Testis (tissue), 2 donors: ENCODE results near the gene ZNF217.

Experiments used
- POLR2A ChIP-seq: fragments of 450-650 bp; IDR thresholded peaks from one replicate; pipeline ENCODE4 v1.6.1; 2017; ENCODE audit warnings: antibody characterized with exemption, mild to moderate bottlenecking, moderate library complexity
- TF ChIP-seq, protein P1 (sequence below), 3 experiments: fragments of 450-650 bp in 2 of 3; fragments of 200-600 bp in 1 of 3; sonication (generic) in 1 of 3; IDR thresholded peaks; one replicate each; pipeline ENCODE4 v1.5.1; 2016 to 2019; ENCODE audit warnings: antibody characterized with exemption in 3 of 3, mild to moderate bottlenecking in 2 of 3, moderate library complexity in 1 of 3

DNA sequence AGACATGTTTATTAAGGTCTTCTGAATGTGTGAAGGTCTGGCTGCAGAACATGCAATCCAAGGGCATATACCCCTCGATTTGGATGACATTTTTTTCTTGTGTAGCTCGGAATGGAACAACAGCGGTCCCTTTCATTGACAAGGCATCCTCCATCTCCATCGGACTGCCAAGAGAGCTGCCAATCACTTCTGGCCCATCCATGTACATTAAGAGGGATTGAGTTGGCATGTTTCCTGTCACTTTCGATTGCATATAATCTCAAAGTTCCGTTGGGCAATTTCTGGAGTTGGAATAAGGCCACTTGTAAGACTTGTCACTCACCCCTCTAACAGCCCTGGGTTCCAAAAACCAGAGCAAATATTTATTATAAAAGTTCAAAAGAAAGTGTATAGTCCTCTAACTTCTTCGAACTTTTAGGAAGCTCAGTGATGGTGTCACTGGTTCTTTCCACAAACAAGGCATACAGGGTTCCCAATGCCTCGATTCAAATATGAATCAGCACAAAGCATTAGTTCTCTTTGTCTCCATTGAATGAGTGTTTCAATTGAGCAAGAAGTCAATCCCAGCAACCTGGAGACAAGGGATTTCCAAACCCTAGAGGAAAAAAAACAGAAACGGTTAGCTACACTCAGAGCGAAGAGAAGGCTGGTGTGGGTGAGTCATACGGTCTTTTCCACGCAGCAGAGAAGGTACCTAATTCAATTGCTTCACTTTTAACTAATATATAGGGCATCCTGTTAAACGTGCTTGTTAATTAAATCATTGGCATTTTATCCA, 10.9 kb downstream of the ZNF217 start:
- TF ChIP-seq, protein P1, sequence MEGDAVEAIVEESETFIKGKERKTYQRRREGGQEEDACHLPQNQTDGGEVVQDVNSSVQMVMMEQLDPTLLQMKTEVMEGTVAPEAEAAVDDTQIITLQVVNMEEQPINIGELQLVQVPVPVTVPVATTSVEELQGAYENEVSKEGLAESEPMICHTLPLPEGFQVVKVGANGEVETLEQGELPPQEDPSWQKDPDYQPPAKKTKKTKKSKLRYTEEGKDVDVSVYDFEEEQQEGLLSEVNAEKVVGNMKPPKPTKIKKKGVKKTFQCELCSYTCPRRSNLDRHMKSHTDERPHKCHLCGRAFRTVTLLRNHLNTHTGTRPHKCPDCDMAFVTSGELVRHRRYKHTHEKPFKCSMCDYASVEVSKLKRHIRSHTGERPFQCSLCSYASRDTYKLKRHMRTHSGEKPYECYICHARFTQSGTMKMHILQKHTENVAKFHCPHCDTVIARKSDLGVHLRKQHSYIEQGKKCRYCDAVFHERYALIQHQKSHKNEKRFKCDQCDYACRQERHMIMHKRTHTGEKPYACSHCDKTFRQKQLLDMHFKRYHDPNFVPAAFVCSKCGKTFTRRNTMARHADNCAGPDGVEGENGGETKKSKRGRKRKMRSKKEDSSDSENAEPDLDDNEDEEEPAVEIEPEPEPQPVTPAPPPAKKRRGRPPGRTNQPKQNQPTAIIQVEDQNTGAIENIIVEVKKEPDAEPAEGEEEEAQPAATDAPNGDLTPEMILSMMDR (IDR thresholded peaks at IDR 0.05), result no peak
- no peak for TF ChIP-seq POLR2A
